ENCODE measurements around the gene FRS2.

The FRS2 gene

GRCh38 chr12:69471667-69472385, 1.6 kb downstream of the FRS2 start:
- peak overlapping the region; percentile 93; the same call in 1 of the 2 replicates for H3K9ac ChIP-seq
- no peaks in the 10 kb centered on the region for H3K27me3 ChIP-seq (ENCODE audit: insufficient read depth, low read depth)
- no peak overlapping the region for H3K4me3 ChIP-seq (IDR thresholded peaks at IDR 0.05; ENCODE audit: insufficient read depth, low read depth, low read length)
- no peak overlapping the region for H2AFZ ChIP-seq (ENCODE audit: low read depth)
- no peaks in the 10 kb centered on the region; the same call in 1 of the 2 replicates for H3K36me3 ChIP-seq (ENCODE audit: insufficient read depth)
- H3K4me1 ChIP-seq (ENCODE audit: low read depth, poor library complexity, severe bottlenecking): peaks cover 41% of the 10 kb centered on the region
- H3K79me2 ChIP-seq (ENCODE audit: insufficient read depth, low read depth): peaks cover 61% of the 10 kb centered on the region
- H3K27ac ChIP-seq: peak overlapping the region; percentile 81
- H4K20me1 ChIP-seq (ENCODE audit: insufficient read depth): peaks cover 18% of the 10 kb centered on the region; the same call in 1 of the 2 replicates
- peak overlapping the region; percentile 91 for H3K4me2 ChIP-seq
- TF ChIP-seq CTCF (conservative IDR thresholded peaks at IDR 0.05; ENCODE audit: low read depth, low read length): no peak

GRCh38 chr12:69473262-69473661, 3.1 kb downstream of the FRS2 start:
- Histone ChIP-seq H3K4me3 (IDR thresholded peaks at IDR 0.05; ENCODE audit: insufficient read depth, low read depth, low read length) (no peak overlapping the region), H3K27ac (no peak overlapping the region), H3K4me1 (ENCODE audit: low read depth, poor library complexity, severe bottlenecking) (peaks cover 41% of the 10 kb centered on the region), H3K79me2 (ENCODE audit: insufficient read depth, low read depth) (peaks cover 72% of the 10 kb centered on the region), H3K27me3 (ENCODE audit: insufficient read depth, low read depth) (no peaks in the 10 kb centered on the region), H3K36me3 (ENCODE audit: insufficient read depth) (no peaks in the 10 kb centered on the region; the same call in 1 of the 2 replicates), H4K20me1 (ENCODE audit: insufficient read depth) (peaks cover 18% of the 10 kb centered on the region; the same call in 1 of the 2 replicates), H2AFZ (ENCODE audit: low read depth) (no peak overlapping the region), H3K4me2 (peak overlapping the region; percentile 91; the same call in 1 of the 2 replicates), H3K9ac (no peak overlapping the region)
- TF ChIP-seq CTCF (conservative IDR thresholded peaks at IDR 0.05; ENCODE audit: low read depth, low read length): no peak

GRCh38 chr12:69474456-69474855, 4.3 kb downstream of the FRS2 start:
- Histone ChIP-seq H3K4me2 (no peak overlapping the region), H3K9ac (no peak overlapping the region), H3K4me3 (IDR thresholded peaks at IDR 0.05; ENCODE audit: insufficient read depth, low read depth, low read length) (no peak overlapping the region), H2AFZ (ENCODE audit: low read depth) (no peak overlapping the region), H3K4me1 (ENCODE audit: low read depth, poor library complexity, severe bottlenecking) (peaks cover 44% of the 10 kb centered on the region), H3K79me2 (ENCODE audit: insufficient read depth, low read depth) (peaks cover 84% of the 10 kb centered on the region), H4K20me1 (ENCODE audit: insufficient read depth) (peaks cover 18% of the 10 kb centered on the region; the same call in 1 of the 2 replicates), H3K27ac (no peak overlapping the region), H3K36me3 (ENCODE audit: insufficient read depth) (no peaks in the 10 kb centered on the region; the same call in 1 of the 2 replicates), H3K27me3 (ENCODE audit: insufficient read depth, low read depth) (no peaks in the 10 kb centered on the region)
- no peak for TF ChIP-seq CTCF (conservative IDR thresholded peaks at IDR 0.05; ENCODE audit: low read depth, low read length)

GRCh38 chr12:69475237-69475975, 5.2 kb downstream of the FRS2 start:
- Histone ChIP-seq H3K27ac (no peak overlapping the region), H3K4me1 (ENCODE audit: low read depth, poor library complexity, severe bottlenecking) (peaks cover 40% of the 10 kb centered on the region), H3K4me3 (IDR thresholded peaks at IDR 0.05; ENCODE audit: insufficient read depth, low read depth, low read length) (no peak overlapping the region), H2AFZ (ENCODE audit: low read depth) (no peak overlapping the region), H3K27me3 (ENCODE audit: insufficient read depth, low read depth) (no peaks in the 10 kb centered on the region), H3K79me2 (ENCODE audit: insufficient read depth, low read depth) (peaks cover 93% of the 10 kb centered on the region), H3K36me3 (ENCODE audit: insufficient read depth) (no peaks in the 10 kb centered on the region; the same call in 1 of the 2 replicates), H4K20me1 (ENCODE audit: insufficient read depth) (peaks cover 18% of the 10 kb centered on the region; the same call in 1 of the 2 replicates), H3K4me2 (no peak overlapping the region), H3K9ac (no peak overlapping the region)
- no peak for TF ChIP-seq CTCF (conservative IDR thresholded peaks at IDR 0.05; ENCODE audit: low read depth, low read length)

Data from KMS-11 (cell line).